NT2/D1 (cell line): ENCODE data around the gene RALGDS.

ENCODE experiments used
- DNase-seq: peaks from one replicate; pipeline ENCODE4 v3.0.0-alpha.2; 2011; ENCODE audit warnings: low read depth, low spot score
- H3K27me3 ChIP-seq: 2 replicates; pipeline ENCODE4 v1.6.0; 2011; ENCODE audit warnings: mild to moderate bottlenecking; ENCODE audit not compliant: insufficient read length, insufficient read depth
- H3K36me3 ChIP-seq: 2 replicates; pipeline ENCODE4 v1.6.1; 2011; ENCODE audit warnings: mild to moderate bottlenecking, low read length, mixed read lengths; ENCODE audit not compliant: insufficient read depth, insufficient read length
- H3K4me1 ChIP-seq: 2 replicates; pipeline ENCODE4 v1.5.1; 2011; ENCODE audit not compliant: insufficient read depth, insufficient read length
- H3K4me3 ChIP-seq: 2 replicates; pipeline ENCODE4 v1.5.1; 2011; ENCODE audit warnings: low read depth; ENCODE audit not compliant: insufficient read length
- H3K9ac ChIP-seq: 2 replicates; pipeline ENCODE4 v1.6.0; 2011; ENCODE audit warnings: low read depth; ENCODE audit not compliant: insufficient read length
- H3K9me3 ChIP-seq: 2 replicates; pipeline ENCODE4 v1.5.1; 2011; ENCODE audit warnings: mild to moderate bottlenecking, low read length; ENCODE audit not compliant: insufficient read depth
- SUZ12 ChIP-seq: IDR thresholded peaks from 2 replicates; pipeline ENCODE4 v1.6.1; 2011; ENCODE audit not compliant: insufficient read length, insufficient read depth; ENCODE audit errors: extremely low read depth
- YY1 ChIP-seq: IDR thresholded peaks from 2 replicates; pipeline ENCODE4 v1.6.1; 2011; ENCODE audit not compliant: insufficient read length, insufficient read depth
- ZNF274 ChIP-seq: IDR thresholded peaks from 2 replicates; pipeline ENCODE4 v1.6.1; 2011; ENCODE audit warnings: mild to moderate bottlenecking, low read depth, low read length

Gene RALGDS

DNA sequence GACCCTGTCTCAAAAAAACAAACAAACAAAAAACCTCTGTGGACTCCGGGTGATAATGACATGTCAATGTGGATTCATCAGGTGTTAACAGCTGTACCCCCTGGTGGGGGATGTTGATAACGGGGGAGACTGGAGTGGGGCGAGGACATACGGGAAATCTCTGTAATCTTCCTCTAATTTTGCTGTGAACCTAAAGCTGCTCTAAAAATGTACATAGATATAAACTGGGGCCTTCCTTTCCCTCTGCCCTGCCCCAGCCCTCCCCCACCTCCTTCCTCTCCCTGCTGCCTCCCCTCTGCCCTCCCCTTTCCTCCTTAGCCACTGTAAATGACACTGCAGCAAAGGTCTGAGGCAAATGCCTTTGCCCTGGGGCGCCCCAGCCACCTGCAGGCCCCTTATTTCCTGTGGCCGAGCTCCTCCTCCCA lies 60.6 kb downstream of the RALGDS start:
- Histone ChIP-seq H3K9ac (no peak overlapping the region), H3K4me3 (no peak overlapping the region), H3K27me3 (no peaks in the 10 kb centered on the region), H3K9me3 (no peaks in the 10 kb centered on the region), H3K36me3 (peaks cover 63% of the 10 kb centered on the region), H3K4me1 (peaks cover 31% of the 10 kb centered on the region)
- no peak for TF ChIP-seq SUZ12
- no peak for TF ChIP-seq YY1
- TF ChIP-seq ZNF274: no peak
- DNase-seq: no peak

DNA sequence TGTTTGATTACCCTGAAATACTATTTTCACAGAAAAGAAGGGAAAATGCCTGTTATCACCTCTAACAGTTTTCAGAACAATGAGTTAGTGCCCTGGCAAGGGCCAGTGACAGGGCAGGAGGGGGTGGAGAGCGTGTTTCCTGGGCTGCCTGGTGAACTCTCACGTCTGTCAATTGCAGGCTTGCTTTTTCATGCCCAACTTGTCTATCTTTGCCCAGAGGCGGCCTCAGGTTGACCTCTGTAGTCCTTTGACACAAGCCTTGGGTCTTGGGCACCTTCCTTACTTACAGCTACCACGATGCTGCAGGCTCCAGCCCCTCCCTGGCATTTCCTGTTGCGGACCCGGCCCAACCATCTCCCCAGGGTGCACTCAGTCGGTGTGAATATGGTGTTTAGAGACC lies 61.4 kb downstream of the RALGDS start:
- Histone ChIP-seq H3K9ac (no peak overlapping the region), H3K27me3 (no peaks in the 10 kb centered on the region), H3K4me1 (peaks cover 31% of the 10 kb centered on the region), H3K9me3 (no peaks in the 10 kb centered on the region), H3K4me3 (no peak overlapping the region), H3K36me3 (peaks cover 64% of the 10 kb centered on the region)
- no peak for TF ChIP-seq YY1
- no peak for TF ChIP-seq SUZ12
- no peak for TF ChIP-seq ZNF274
- no peak for DNase-seq

DNA sequence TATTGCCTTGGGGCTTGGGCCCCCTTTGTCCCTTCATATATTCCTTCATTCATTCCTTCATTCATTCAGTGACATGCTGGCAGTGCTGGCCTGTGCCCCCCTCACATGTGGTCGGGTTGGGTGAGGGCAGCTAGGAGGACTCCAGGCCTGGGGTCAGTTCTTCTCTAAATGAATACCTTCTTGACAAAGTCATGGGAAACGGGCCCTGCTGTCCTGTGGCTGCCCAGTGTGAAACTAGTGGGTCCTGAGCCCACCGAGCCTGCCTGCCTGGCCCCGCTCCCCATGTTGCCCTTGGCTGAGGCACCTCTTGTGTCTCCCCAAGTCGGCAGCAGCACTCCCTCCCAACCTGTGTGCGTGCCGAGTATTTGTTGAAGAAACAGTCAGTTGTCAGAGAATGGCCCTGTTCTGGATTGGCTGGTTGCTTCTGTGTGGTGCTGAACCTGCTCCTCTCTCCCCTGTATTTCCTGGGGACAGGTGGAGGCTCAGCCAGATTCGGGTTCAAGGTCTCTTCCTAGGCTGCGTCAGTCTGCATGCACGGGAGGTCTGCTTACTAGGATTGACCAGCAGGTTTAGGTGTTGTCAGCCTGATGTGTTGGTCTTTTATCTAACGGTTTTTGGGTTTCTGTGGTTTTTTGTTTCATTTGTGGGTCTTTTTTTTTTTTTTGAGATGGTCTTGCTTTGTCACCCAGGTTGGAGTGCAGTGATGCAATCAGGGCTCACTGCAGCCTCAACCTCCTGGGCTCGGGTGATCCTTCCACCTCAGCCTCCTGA lies 62.3 kb downstream of the RALGDS start:
- H3K4me3 ChIP-seq: no peak overlapping the region

DNA sequence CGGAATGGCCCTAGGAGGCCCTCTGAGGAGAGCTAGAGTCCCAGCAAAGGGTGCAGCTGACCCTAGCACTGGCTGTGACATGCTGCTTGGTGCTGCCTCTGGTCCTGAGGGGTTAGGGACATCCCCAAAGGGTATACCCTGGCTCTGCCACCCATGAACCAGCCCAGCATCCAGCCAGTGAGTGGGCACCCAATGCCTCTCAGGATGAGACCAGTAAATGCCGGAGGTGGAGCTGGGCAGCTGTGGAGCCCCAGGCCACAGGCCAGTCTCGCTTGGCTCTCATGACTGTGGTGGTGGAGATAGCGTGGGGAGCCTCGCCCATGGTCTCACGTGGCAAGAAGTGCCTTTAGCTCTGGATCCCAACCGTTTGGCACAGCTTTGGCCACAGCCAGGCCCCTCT lies 63.0 kb downstream of the RALGDS start:
- H3K4me1 ChIP-seq: peaks cover 24% of the 10 kb centered on the region
- no peaks in the 10 kb centered on the region for H3K27me3 ChIP-seq
- TF ChIP-seq YY1 (no peak), SUZ12 (no peak), ZNF274 (no peak)
- H3K9me3 ChIP-seq: no peaks in the 10 kb centered on the region
- no peak for DNase-seq
- no peak overlapping the region for H3K9ac ChIP-seq
- H3K36me3 ChIP-seq: peaks cover 65% of the 10 kb centered on the region
- no peak overlapping the region for H3K4me3 ChIP-seq

More for the DNA sequence above, 62.3 kb downstream of the RALGDS start:
- H3K9ac ChIP-seq: no peak overlapping the region
- DNase-seq: no peak
- no peaks in the 10 kb centered on the region for H3K9me3 ChIP-seq
- TF ChIP-seq ZNF274: no peak
- TF ChIP-seq YY1: no peak
- no peak for TF ChIP-seq SUZ12
- H3K27me3 ChIP-seq: no peaks in the 10 kb centered on the region
- H3K4me1 ChIP-seq: peaks cover 29% of the 10 kb centered on the region
- H3K36me3 ChIP-seq: peaks cover 65% of the 10 kb centered on the region

DNA sequence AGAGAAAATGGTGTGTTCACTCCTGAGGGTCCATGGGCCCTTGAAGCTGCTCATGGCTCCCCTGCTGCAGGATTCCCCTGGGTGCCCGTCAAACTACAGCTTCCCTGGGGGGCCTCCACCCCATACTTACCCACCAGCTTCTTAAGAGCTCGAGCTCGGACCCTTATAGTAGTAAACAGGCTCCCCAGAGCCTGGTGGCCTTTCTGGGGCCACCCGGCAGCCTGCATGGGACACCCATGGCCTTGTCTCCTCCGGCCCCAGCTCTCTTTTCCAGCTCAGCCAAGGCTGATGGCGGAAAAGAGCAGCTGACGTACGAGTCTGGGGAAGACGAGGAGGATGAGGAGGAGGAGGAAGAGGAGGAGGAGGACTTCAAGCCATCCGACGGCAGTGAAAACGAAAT lies 63.5 kb downstream of the RALGDS start:
- Histone ChIP-seq H3K9ac (no peak overlapping the region), H3K36me3 (peaks cover 68% of the 10 kb centered on the region)

DNA sequence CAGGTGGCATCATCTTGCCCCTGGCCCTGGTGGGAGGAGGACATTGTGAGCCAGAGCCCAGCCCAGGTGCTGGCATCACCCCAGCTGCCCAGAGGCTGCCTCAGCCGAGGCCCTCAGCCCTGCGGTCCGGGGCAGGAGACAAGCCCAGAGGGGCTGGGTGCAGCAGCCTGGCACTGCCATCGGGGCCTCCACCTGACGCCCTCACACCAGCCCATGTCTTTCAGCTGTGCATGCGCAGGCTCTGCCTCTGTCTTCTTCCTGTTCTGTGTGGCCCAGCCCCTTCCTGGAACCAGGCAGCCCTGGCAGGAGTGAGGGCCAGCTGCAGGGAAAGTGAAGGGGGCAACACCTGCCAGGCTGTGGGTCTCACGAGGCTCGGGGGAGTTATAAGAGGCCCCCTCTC lies 64.0 kb downstream of the RALGDS start:
- peaks cover 24% of the 10 kb centered on the region for H3K4me1 ChIP-seq
- no peaks in the 10 kb centered on the region for H3K27me3 ChIP-seq
- TF ChIP-seq SUZ12 (no peak), YY1 (no peak), ZNF274 (no peak)
- H3K9me3 ChIP-seq: no peaks in the 10 kb centered on the region
- no peak overlapping the region for H3K4me3 ChIP-seq
- H3K9ac ChIP-seq: no peak overlapping the region
- DNase-seq: no peak
- H3K36me3 ChIP-seq: peaks cover 72% of the 10 kb centered on the region

More for the DNA sequence above, 63.5 kb downstream of the RALGDS start:
- Histone ChIP-seq H3K27me3 (no peaks in the 10 kb centered on the region), H3K9me3 (no peaks in the 10 kb centered on the region), H3K4me1 (peaks cover 24% of the 10 kb centered on the region), H3K4me3 (no peak overlapping the region)
- TF ChIP-seq ZNF274 (no peak), YY1 (no peak), SUZ12 (no peak)
- no peak for DNase-seq

DNA sequence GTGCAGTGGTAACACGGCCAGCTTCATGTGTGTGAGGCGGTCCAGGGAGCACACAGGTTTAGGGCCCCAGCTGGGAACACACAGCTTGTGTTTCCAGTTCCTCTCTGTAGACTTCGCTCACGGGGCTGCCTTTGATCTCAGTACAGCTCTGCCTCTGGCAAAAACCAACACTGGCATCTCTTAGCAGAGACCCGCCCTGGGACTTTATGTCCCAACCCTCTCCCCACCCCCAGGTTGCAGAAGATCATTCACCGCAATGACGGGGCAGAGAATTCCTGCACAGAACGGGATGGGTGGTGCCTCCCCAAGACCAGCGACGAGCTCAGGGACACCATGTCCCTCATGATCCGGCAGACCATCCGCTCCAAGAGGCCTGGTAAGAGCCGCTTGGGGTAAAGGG lies 64.5 kb downstream of the RALGDS start:
- Histone ChIP-seq H3K36me3 (peaks cover 77% of the 10 kb centered on the region), H3K4me3 (no peak overlapping the region)
- DNase-seq: no peak

DNA sequence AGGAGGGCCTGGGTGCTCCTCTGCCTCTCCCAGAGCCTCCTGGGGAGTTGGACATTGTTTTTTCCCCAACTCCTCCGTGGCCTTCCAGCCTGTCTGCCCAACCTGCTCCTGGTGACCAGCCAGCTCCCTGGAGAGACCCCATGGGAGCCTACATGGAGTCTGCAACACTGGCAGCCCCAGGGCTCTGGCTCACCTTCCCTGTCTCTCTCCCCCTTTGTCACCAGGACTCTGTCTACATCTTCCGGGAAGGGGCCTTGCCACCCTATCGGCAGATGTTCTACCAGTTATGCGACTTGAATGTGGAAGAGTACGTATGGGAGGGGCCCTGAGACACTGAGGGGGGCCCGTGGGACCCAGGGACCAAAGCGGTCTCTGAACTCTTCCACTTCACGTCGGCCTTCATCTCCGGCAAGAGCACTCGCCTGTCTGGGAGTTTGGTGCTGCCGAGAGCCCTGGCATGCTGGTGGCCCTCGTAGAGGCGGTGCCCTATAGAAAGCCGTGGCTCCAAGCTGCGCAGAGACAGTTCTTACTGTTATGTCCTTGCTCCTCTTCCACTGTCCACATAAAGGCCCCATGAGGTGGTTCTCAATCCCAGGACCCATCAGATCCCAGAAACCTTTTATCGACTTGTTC lies 65.1 kb downstream of the RALGDS start:
- TF ChIP-seq SUZ12 (no peak), ZNF274 (no peak)
- Histone ChIP-seq H3K4me3 (no peak overlapping the region), H3K36me3 (peaks cover 83% of the 10 kb centered on the region), H3K27me3 (no peaks in the 10 kb centered on the region), H3K9ac (no peak overlapping the region), H3K4me1 (peaks cover 16% of the 10 kb centered on the region), H3K9me3 (no peaks in the 10 kb centered on the region)
- DNase-seq: no peak

More for the DNA sequence above, 64.5 kb downstream of the RALGDS start:
- no peak for TF ChIP-seq ZNF274
- no peak overlapping the region for H3K9ac ChIP-seq
- H3K4me1 ChIP-seq: peaks cover 22% of the 10 kb centered on the region
- no peaks in the 10 kb centered on the region for H3K27me3 ChIP-seq
- no peaks in the 10 kb centered on the region for H3K9me3 ChIP-seq
